BJ (cell line): ENCODE data around the gene PKHD1. TPM values are rescaled to one million over a fixed set of nuclear protein-coding genes. Genes with fewer than 3 reads are reported as not detected.

Source experiments
- CTCF ChIA-PET: fragments of 350-600 bp; formaldehyde crosslinking; extraction: SDS; loops from one replicate; lab custom pipeline; 2021; ENCODE audit warnings: antibody characterized with exemption, inconsistent platforms; lab: Yijun Ruan, JAX
- POLR2A ChIA-PET: fragments of 300-600 bp; sonication (Branson Sonifier 250); formaldehyde crosslinking; extraction: SDS; loops from one replicate; lab custom pipeline; 2021; ENCODE audit warnings: antibody characterized with exemption; lab: Charles Lee
- DNase-seq: peaks from one replicate; pipeline ENCODE4 v3.0.0-alpha.2; 2011; ENCODE audit warnings: low read depth
- H3K27me3 ChIP-seq: 2 replicates; pipeline ENCODE4 v1.6.0; 2011; ENCODE audit warnings: low read length; ENCODE audit not compliant: control insufficient read depth, insufficient read depth
- H3K36me3 ChIP-seq: 2 replicates; pipeline ENCODE4 v1.5.1; 2011; ENCODE audit warnings: low read length; ENCODE audit not compliant: control insufficient read depth, insufficient read depth
- H3K4me3 ChIP-seq: 2 replicates; pipeline ENCODE4 v1.5.1; 2011; ENCODE audit warnings: low read depth, mild to moderate bottlenecking, control low read depth, low read length
- CTCF ChIP-seq: IDR thresholded peaks from 2 replicates; pipeline ENCODE4 v1.5.1; 2011; ENCODE audit warnings: low read depth, mild to moderate bottlenecking, control low read depth, inconsistent platforms, low read length, moderate library complexity; ENCODE audit not compliant: insufficient read depth
- polyA plus RNA-seq: library from polyadenylated mRNA; depleted of rRNA; stranded (reverse); fragments of >200 nt; gene quantifications from 2 replicates; pipeline ENCODE4 v1.2.3, GENCODE V29; 2011

PKHD1 gene
- polyA plus RNA-seq, 1 experiment: not detected

GRCh38 chr6:52014391-52014790 is 73.0 kb downstream of the PKHD1 start:
- Histone ChIP-seq H3K36me3 (no peaks in the 10 kb centered on the region), H3K4me3 (no peak overlapping the region), H3K27me3 (no peaks in the 10 kb centered on the region)
- TF ChIP-seq CTCF: no peak
- CTCF ChIA-PET: no interaction called here
- no peak for DNase-seq
- POLR2A ChIA-PET: no interaction called here

DNA sequence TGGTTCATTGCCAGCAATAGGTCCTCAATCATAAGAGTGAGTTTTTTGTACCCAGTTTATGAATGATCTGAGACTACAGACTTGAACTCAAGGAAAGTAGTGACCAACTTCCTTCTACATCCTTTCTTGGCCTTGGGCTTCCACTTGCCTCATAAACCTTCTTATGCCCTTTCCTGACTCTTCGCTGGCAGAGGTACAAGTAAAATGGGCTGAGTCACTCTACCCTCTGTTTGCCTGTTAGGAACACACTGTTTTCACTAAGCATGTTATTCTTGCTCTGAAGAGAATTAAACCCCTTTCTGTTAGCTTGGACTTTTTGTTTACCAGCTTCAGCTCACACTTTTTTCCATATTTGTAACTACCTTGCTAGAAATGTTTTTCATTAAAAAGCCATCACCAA is 74.4 kb downstream of the PKHD1 start:
- Histone ChIP-seq H3K4me3 (no peak overlapping the region), H3K27me3 (no peaks in the 10 kb centered on the region), H3K36me3 (no peaks in the 10 kb centered on the region)
- ChIA-PET CTCF (interaction anchor here (2.8 kb wide), 1 partner anchor 9 kb away, joined by 10 read pairs; no protein-coding TSS in a partner anchor), POLR2A (no interaction called here)
- no peak for TF ChIP-seq CTCF
- no peak for DNase-seq

DNA sequence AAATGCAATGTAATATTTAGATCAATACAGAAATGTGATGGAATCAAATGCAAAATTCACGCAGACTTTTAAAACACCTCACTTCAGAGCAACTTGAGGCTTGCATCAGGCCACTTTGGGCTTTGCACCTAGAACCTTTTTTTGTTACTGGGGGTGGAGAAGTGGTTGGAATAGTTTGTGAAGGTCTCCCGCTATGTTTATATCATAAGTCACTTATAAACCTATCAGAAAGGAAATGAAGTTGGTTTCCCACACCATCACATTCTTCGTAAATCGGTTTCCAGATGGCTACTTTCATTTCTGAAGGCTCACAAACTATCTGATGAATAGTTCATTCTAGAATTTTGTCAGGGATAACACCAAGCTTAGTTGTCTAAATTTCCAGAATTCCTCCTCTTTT is 74.8 kb downstream of the PKHD1 start:
- CTCF ChIA-PET: interaction anchor here (2.8 kb wide), 1 partner anchor 10 kb away, joined by 10 read pairs; no protein-coding TSS in a partner anchor
- Histone ChIP-seq H3K36me3 (no peaks in the 10 kb centered on the region), H3K27me3 (no peaks in the 10 kb centered on the region), H3K4me3 (no peak overlapping the region)
- no peak for TF ChIP-seq CTCF
- POLR2A ChIA-PET: no interaction called here
- DNase-seq: no peak

- ChIA-PET CTCF (interaction anchor here (0.8 kb wide), 1 partner anchor 10 kb away, joined by 3 read pairs; no protein-coding TSS in a partner anchor), POLR2A (no interaction called here)
- H3K27me3 ChIP-seq: no peaks in the 10 kb centered on the region
- no peak overlapping the region for H3K4me3 ChIP-seq
- no peak for TF ChIP-seq CTCF
- DNase-seq: no peak
- H3K36me3 ChIP-seq: no peaks in the 10 kb centered on the region
Observed at GRCh38 chr6:52010806-52011205, 76.6 kb downstream of the PKHD1 start.

GRCh38 chr6:52010145-52010544 is 77.3 kb downstream of the PKHD1 start:
- no peak for DNase-seq
- Histone ChIP-seq H3K27me3 (no peaks in the 10 kb centered on the region), H3K4me3 (no peak overlapping the region), H3K36me3 (no peaks in the 10 kb centered on the region)
- ChIA-PET POLR2A (no interaction called here), CTCF (interaction anchor here (0.8 to 0.9 kb wide), 2 partner anchors 11 to 39 kb away, joined by 3 read pairs; no protein-coding TSS in a partner anchor)
- no peak for TF ChIP-seq CTCF
